ENCODE data around the gene CES4A.
"Not testable (repeated sequence)": the region's sequence is repeated elsewhere in the genome, so short reads cannot be mapped to it uniquely, and the experiment has no call there.

Gene CES4A

DNA sequence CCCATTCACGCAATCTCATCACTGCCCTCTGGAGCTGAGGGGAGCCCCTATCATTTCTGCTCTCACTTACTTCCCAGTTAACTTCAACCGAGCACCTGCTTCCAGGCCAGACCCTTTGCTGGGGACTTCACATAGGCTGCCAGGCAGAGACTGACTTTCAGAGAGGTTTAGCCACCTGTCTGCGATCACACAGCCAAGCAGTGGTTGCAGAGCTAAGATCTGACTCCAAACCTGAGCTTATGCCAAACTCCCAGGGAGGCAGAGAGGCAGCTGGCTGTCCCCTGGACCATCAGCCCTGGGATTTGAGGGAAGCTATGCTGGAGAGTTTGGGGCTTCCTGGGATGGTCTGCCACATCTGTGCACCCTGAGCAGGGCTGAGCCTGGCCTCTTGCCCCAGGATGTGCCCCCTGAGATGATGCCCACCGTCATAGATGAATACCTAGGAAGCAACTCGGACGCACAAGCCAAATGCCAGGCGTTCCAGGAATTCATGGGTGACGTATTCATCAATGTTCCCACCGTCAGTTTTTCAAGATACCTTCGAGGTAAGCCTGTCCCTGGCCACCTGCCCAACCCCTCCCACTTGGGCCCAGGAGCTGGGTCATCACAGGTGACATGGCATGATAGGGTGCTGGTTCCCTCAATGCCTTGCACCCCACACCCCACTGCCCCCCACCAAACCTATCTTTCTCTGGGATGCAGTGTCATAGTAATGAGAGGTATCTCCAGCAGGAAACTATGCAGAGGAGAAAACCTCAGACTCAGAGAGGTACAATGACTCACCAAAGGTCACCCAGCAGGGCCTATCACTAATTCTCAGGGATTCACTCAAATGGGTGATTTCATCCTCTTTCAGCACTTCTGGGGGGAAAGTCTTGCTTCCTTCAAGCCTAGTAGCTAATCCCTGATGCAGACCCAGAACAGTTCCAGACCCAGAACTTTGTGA is 17.3 kb upstream of the CES4A start:
- Mint-ChIP-seq H3K4me3 (no peak overlapping the region), H3K27ac (no peak overlapping the region), H3K36me3 (peaks cover 5% of the 10 kb centered on the region), H3K4me1 (peaks cover 14% of the 10 kb centered on the region), H3K9me3 (no peaks in the 10 kb centered on the region)
- peak; percentile 53 for ATAC-seq
- no peak for DNase-seq (ENCODE audit: low spot score in 2 of 2)

DNA sequence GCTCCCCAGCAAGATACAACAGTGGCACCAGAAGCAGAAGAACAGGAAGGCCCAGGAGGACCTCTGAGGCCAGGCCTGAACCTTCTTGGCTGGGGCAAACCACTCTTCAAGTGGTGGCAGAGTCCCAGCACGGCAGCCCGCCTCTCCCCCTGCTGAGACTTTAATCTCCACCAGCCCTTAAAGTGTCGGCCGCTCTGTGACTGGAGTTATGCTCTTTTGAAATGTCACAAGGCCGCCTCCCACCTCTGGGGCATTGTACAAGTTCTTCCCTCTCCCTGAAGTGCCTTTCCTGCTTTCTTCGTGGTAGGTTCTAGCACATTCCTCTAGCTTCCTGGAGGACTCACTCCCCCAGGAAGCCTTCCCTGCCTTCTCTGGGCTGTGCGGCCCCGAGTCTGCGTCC is 15.4 kb upstream of the CES4A start:
- no peak overlapping the region for H3K4me3 Mint-ChIP-seq
- peaks cover 28% of the 10 kb centered on the region for H3K4me1 Mint-ChIP-seq
- no peak overlapping the region for H3K27ac Mint-ChIP-seq
- H3K36me3 Mint-ChIP-seq = peaks cover 12% of the 10 kb centered on the region
- DNase-seq (ENCODE audit: low spot score in 2 of 2) = no peak
- H3K9me3 Mint-ChIP-seq = no peaks in the 10 kb centered on the region
- ATAC-seq = no peak

DNA sequence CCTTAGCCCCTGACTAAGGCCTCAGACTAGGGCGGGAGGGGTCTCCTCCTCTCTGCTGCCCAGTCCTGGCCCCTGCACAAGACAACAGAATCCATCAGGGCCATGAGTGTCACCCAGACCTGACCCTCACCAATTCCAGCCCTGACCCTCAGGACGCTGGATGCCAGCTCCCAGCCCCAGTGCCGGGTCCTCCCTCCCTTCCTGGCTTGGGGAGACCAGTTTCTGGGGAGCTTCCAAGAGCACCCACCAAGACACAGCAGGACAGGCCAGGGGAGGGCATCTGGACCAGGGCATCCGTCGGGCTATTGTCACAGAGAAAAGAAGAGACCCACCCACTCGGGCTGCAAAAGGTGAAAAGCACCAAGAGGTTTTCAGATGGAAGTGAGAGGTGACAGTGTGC is 14.7 kb upstream of the CES4A start:
- DNase-seq (ENCODE audit: low spot score in 2 of 2) (no peak), ATAC-seq (no peak)
- Mint-ChIP-seq H3K27ac (no peak overlapping the region), H3K4me3 (no peak overlapping the region), H3K9me3 (no peaks in the 10 kb centered on the region), H3K4me1 (peaks cover 35% of the 10 kb centered on the region), H3K36me3 (peaks cover 14% of the 10 kb centered on the region)

DNA sequence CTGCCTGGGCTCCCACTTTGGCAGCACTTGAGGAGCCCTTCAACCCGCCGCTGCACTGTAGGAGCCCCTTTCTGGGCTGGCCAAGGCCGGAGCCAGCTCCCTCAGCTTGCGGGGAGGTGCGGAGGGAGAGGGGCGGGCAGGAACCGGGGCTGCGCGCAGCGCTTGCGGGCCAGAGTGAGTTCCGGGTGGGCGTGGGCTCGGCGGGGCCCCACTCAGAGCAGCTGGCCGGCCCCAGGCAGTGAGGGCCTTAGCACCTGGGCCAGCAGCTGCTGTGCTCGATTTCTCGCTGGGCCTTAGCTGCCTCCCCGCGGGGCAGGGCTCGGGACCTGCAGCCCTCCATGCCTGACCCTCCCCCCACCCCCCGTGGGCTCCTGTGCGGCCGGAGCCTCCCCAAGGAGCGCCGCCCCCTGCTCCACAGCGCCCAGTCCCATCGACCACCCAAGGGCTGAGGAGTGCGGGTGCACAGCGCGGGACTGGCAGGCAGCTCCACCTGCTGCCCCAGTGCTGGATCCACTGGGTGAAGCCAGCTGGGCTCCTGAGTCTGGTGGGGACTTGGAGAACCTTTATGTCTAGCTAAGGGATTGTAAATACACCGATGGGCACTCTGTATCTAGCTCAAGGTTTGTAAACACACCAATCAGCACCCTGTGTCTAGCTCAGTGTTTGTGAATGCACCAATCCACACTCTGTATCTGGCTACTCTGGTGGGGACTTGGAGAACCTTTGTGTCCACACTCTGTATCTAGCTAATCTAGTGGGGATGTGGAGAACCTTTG is 14.0 kb upstream of the CES4A start:
- Mint-ChIP-seq H3K4me3 (peak overlapping the region; percentile 70), H3K36me3 (peaks cover 14% of the 10 kb centered on the region), H3K27ac (peak overlapping the region; percentile 30), H3K4me1 (peaks cover 42% of the 10 kb centered on the region)
- not testable (repeated sequence) for ATAC-seq; H3K9me3 Mint-ChIP-seq; DNase-seq (ENCODE audit: low spot score in 2 of 2)

DNA sequence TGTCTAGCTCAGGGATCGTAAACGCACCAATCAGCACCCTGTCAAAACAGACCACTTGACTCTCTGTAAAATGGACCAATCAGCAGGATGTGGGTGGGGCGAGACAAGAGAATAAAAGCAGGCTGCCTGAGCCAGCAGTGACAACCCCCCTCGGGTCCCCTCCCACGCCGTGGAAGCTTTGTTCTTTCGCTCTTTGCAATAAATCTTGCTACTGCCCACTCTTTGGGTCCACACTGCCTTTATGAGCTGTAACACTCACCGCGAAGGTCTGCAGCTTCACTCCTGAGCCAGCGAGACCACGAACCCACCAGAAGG is 13.5 kb upstream of the CES4A start:
- Mint-ChIP-seq H3K27ac (peak overlapping the region; percentile 30), H3K36me3 (peaks cover 14% of the 10 kb centered on the region), H3K4me1 (peaks cover 43% of the 10 kb centered on the region), H3K4me3 (peak overlapping the region; percentile 70)
- H3K9me3 Mint-ChIP-seq, ATAC-seq: not testable (repeated sequence)
- DNase-seq (ENCODE audit: low spot score in 2 of 2) = peak; percentile 39 to 83

DNA sequence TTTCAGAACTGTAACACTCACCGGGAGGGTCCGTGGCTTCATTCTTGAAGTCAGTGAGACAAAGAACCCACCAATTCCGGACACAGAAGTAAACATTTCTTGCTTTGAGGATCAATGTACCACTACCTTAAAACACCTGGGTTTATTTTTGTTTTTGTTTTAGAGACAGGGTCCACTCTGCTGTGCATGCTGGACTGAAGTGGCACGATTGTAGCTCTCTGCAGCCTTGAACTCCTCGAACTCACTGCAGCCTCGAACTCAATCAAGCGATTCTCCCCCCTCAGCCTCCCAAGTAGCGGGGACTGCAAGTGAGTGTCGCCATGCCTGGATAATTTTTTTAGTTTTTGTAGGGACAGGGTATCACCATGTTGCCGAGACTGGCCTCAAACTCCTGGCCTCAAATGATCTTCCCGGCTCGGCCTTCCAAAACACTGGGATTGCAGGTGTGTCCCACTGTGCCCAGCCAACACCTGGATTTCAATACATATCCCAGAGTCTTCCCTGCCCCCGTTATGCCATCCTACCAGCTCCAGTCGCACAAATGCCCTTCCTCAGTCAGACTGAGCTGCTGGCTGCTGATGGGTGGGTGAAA is 13.0 kb upstream of the CES4A start:
- H3K4me3 Mint-ChIP-seq = peak overlapping the region; percentile 70
- peaks cover 44% of the 10 kb centered on the region for H3K4me1 Mint-ChIP-seq
- peaks cover 15% of the 10 kb centered on the region for H3K36me3 Mint-ChIP-seq
- no peak for DNase-seq (ENCODE audit: low spot score in 2 of 2)
- H3K9me3 Mint-ChIP-seq = no peaks in the 10 kb centered on the region
- no peak for ATAC-seq
- peak overlapping the region; percentile 30 for H3K27ac Mint-ChIP-seq

DNA sequence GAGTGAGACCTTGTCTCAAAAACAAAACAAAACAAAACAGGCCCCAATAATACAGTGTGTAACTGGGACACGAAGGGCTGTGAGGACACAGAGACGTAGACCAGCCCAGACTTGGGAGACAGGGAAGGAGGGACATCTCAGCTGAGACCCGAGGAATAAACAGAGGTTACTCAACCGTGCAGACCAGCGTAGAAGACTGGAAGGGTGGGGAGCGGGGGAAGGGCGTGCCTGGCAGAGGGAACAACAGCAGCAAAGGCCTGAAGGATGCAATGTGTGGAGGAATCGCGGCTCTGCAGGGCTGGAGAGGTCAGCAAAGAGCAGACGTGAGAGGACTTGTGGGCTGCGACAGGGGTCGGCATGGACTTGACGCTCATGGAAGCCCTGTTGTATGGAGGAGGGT is 11.6 kb upstream of the CES4A start:
- Mint-ChIP-seq H3K9me3 (no peaks in the 10 kb centered on the region), H3K4me3 (peak overlapping the region; percentile 70), H3K4me1 (peaks cover 53% of the 10 kb centered on the region), H3K27ac (no peak overlapping the region), H3K36me3 (peaks cover 25% of the 10 kb centered on the region)
- ATAC-seq (no peak), DNase-seq (ENCODE audit: low spot score in 2 of 2) (no peak)

DNA sequence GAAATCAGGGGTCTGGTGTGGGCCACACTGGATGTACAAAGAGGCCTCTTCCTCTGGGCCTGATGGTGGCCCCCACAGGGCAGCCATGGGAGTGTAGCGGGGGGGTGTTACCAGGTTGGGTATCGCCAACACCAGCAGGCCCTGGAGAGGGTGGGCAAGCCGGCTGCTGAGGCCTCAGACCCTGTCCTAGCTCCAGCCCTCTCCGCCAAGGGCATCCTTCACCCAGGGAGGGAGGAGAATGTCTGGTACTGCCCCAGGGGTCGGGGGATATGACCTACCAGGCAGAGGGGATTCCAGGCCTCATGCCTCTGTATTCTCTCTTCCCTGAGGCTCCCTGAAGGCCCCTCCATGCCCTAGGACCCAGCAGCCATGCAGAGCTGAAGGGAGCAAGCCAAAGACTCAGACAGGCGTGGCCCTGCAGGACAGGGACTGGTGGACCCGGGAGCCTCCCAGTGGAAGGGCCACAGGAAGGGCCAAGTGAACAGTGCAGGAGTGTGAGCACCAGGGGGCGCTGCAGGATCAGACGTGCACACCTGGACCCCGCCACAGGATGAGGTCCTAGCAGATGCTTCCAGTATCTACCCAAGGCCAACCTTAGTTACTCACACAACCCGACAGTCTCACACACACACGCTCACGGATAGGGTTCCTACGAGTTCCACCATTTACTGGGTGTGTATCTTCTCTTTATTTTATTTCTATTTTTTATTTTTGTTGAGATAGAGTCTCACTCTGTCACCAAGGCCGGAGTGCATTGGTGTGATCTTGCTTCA is 10.9 kb upstream of the CES4A start:
- Mint-ChIP-seq H3K27ac (peak overlapping the region; percentile 15), H3K36me3 (peaks cover 25% of the 10 kb centered on the region), H3K9me3 (no peaks in the 10 kb centered on the region), H3K4me3 (peak overlapping the region; percentile 70), H3K4me1 (peaks cover 60% of the 10 kb centered on the region)
- DNase-seq (ENCODE audit: low spot score in 2 of 2) (peak; percentile 91 to 96), ATAC-seq (peak; percentile 97)

DNA sequence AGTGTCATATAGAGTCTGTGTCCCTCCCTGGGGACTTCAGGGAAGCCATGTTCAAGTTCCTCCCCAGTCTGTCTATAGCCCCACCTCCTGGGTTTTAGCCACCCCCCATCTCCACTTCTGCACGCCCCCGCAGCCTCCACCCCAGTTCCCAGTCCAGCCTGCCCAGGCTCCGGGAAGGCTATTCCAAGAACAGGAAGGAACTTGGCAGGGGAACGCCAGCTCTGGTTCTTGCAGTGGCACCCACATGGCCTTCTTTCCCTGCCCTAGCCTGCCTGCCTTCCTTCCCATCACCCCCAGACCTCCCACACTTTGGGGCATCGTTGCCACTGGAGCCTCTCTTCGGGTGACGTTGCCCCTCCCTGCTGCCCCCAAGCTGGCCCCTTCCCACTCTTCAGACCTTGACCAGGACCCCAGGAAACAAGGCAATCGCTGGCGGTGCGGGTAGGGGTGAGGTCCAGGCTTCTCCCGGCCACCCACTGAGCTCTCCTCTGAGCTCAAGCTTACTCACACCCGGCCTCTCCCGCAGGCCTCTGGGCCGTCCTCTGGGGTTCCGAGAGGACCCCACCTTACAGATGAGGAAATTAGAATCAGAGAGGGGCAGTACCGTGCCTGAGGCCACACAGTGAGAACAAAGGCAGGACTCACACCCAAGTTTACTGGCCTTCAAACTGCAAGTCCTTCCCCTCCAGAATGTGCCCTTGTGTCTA is 9.2 kb upstream of the CES4A start:
- Mint-ChIP-seq H3K27ac (peak overlapping the region; percentile 74), H3K36me3 (peaks cover 29% of the 10 kb centered on the region), H3K4me1 (peaks cover 67% of the 10 kb centered on the region), H3K4me3 (no peak overlapping the region), H3K9me3 (no peaks in the 10 kb centered on the region)
- DNase-seq (ENCODE audit: low spot score in 2 of 2) (no peak), ATAC-seq (no peak)

DNA sequence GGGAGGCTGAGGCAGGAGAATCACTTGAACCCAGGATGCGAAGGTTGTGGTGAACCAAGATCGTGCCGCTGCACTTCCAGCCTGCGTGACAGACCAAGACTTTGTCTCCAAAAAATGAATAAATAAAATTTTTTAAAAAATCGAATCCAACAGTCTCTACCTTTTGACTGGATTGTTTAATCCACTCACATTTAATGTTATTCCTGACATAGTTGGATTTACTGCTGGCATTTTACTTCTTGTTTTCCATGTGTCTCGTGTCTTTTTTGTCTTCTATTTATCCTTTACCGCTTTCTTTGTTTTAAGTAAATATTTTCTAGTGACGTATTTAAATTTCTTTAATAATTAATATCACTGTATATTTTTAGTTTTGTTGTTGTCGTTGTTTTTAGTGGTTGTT is 5.4 kb upstream of the CES4A start:
- peaks cover 67% of the 10 kb centered on the region for H3K4me1 Mint-ChIP-seq
- peak overlapping the region; percentile 99 for H3K27ac Mint-ChIP-seq
- no peaks in the 10 kb centered on the region for H3K9me3 Mint-ChIP-seq

DNA sequence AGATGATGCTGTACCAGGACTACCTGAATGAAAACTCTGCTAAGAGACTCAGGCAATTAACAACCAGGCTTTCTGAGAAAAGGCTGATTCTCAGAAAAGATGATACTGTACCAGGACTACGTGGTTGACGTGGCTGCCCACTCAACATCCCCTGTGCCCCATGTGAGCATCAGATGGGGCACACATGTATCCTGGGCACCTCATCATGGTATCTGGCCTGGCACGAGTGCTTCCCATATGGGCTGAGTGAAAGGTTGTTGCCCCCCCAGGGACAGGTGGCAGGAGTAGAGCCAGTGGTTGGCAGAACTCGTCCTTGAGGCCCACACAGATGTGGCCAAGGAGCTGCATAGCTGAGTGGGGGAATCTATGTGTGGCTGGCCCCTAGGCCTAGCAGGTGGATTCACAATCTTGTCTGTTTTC is 3.5 kb upstream of the CES4A start:
- ATAC-seq (peak; percentile 95), DNase-seq (ENCODE audit: low spot score in 2 of 2) (peak; percentile 54 to 89)
- Mint-ChIP-seq H3K27ac (peak overlapping the region; percentile 99), H3K36me3 (peaks cover 25% of the 10 kb centered on the region), H3K4me1 (peaks cover 65% of the 10 kb centered on the region), H3K4me3 (peak overlapping the region; percentile 66), H3K9me3 (no peaks in the 10 kb centered on the region)

More for the DNA sequence above, 5.4 kb upstream of the CES4A start:
- DNase-seq (ENCODE audit: low spot score in 2 of 2) (no peak), ATAC-seq (no peak)
- no peak overlapping the region for H3K4me3 Mint-ChIP-seq
- peaks cover 27% of the 10 kb centered on the region for H3K36me3 Mint-ChIP-seq

DNA sequence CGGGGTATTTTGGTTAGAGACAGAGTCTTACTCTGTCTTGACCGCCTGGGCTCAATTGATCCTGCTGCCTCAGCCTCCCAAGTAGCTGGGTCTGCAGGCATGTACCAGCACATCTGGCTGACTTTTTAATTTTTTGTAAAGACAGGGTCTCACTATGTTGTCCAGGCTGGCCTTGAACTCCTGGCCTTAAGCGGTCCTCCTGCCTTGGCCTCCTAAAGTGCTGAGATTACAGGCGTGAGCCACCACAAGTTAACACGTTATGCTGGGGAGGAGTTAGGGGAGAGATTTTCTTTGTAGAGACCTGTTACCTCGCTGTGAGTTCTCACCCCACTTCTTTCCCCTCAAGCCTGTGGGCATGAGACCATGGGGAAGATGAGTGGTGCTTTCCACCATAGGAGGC is 1.8 kb upstream of the CES4A start:
- Mint-ChIP-seq H3K4me1 (peaks cover 55% of the 10 kb centered on the region), H3K36me3 (peaks cover 15% of the 10 kb centered on the region), H3K27ac (peak overlapping the region; percentile 99), H3K9me3 (no peaks in the 10 kb centered on the region), H3K4me3 (peak overlapping the region; percentile 64)
- DNase-seq (ENCODE audit: low spot score in 2 of 2) (no peak), ATAC-seq (no peak)

DNA sequence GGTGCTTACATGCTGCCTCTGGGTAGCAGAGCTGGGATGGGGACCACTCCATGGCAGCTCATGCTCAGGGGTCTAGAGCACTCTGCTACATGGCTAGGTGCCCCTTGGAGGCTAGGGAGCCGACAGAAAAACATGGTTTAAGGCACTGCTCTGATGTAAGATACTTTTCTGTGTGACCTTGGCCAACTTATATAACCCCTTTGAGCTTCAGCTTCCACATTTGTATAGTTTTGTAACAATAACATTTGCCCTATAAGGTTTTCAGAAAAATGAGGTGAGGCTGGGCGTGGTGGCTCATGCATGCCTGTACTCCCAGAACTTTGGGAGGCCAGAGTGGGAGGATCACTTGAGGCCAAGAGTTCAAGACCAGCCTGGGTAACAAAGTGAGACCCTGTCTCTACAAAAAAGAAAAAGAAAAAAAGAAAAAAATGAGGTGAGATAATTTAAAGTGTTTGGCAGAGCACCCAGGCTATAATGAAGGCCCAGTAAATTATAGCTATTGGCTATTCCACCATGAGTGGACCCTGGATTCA is 3.2 kb downstream of the CES4A start:
- no peak overlapping the region for H3K27ac Mint-ChIP-seq
- H3K4me3 Mint-ChIP-seq = no peak overlapping the region
- no peak for ATAC-seq
- peaks cover 23% of the 10 kb centered on the region for H3K4me1 Mint-ChIP-seq
- H3K36me3 Mint-ChIP-seq = no peaks in the 10 kb centered on the region
- H3K9me3 Mint-ChIP-seq = no peaks in the 10 kb centered on the region
- no peak for DNase-seq (ENCODE audit: low spot score in 2 of 2)

DNA sequence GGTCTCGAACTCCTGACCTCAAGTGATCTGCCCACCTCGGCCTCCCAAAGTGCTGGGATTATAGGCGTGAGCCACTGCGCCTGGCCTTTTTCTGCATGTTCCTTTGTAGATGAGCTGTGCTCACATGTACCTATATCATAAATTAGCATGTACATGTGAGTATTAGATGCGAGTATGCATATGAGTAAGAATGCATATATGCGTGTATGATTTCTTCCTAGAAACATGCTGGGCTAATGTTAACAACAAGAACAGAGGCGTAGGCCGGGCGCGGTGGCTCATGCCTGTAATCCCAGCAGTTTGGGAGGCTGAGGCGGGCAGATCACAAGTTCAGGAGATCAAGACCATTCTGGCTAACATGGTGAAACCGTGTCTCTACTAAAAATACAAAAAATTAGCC is 5.2 kb downstream of the CES4A start:
- not testable (repeated sequence) for H3K36me3 Mint-ChIP-seq; ATAC-seq; H3K4me3 Mint-ChIP-seq; H3K4me1 Mint-ChIP-seq; DNase-seq (ENCODE audit: low spot score in 2 of 2); H3K9me3 Mint-ChIP-seq; H3K27ac Mint-ChIP-seq

Measured in stimulated activated effector memory CD8-positive, alpha-beta T cell treated with anti-CD3 and anti-CD28 coated beads, Interleukin-12 subunit alpha, Interleukin-12 subunit beta, amount 100 ng/mL, for 72 hours (primary cell).